ENCODE results near the gene NANS. TPM values are rescaled to one million over a fixed set of nuclear protein-coding genes. Genes with fewer than 3 reads are reported as not detected.

The NANS gene, protein sequence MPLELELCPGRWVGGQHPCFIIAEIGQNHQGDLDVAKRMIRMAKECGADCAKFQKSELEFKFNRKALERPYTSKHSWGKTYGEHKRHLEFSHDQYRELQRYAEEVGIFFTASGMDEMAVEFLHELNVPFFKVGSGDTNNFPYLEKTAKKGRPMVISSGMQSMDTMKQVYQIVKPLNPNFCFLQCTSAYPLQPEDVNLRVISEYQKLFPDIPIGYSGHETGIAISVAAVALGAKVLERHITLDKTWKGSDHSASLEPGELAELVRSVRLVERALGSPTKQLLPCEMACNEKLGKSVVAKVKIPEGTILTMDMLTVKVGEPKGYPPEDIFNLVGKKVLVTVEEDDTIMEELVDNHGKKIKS
- total RNA-seq = 10 to 100 TPM; 40.8 to 47.3 TPM
- 10 to 100 TPM; 39.2 to 57.1 TPM for polyA plus RNA-seq
- long read RNA-seq, donor 1, transcript NANS-201 (6 exons, 1,170 nt) = major isoform, 87 of 99 reads
- long read RNA-seq, donor 1, partial matches to known transcripts = 8 of 99 reads
- long read RNA-seq, donor 1, other reads (novel, unspliced or antisense) = 4 of 99 reads
- long read RNA-seq, donor 2, transcript NANS-201 (6 exons, 1,170 nt) = major isoform, 16 of 30 reads
- long read RNA-seq, donor 2, partial matches to known transcripts = 8 of 30 reads
- long read RNA-seq, donor 2, other reads (novel, unspliced or antisense) = 5 of 30 reads

- intact Hi-C loops (cut with DNase I) = loop anchor here in 1 of 2 donors (2.0 to 5.0 kb wide), 3 partner anchors 22 to 72 kb away; no protein-coding TSS in a partner anchor
- Histone ChIP-seq H3K36me3 (ENCODE audit: control insufficient read depth in 1 of 2, insufficient read depth in 2 of 2, low read length in 1 of 2) (peaks cover 0 to 4% of the 10 kb centered on the region in 2 donors), H3K27ac (ENCODE audit: low read depth in 1 of 2, low read length in 2 of 2) (peak within 1 kb of the TSS; percentile 89 to 94), H3K27me3 (ENCODE audit: control insufficient read depth in 1 of 2, insufficient read depth in 2 of 2, low read length in 1 of 2) (no peaks in the 10 kb centered on the region), H3K4me3 (ENCODE audit: low read length in 2 of 2) (peak within 1 kb of the TSS; percentile 56 to 71), H3K9me3 (ENCODE audit: control insufficient read depth, low read length) (no peaks in the 10 kb centered on the region), H3K4me1 (ENCODE audit: control insufficient read depth in 1 of 2, insufficient read depth in 2 of 2, low read length in 2 of 2) (no peaks in the 10 kb centered on the region)
- peak; percentile 96 to 98 for DNase-seq
- WGBS, 2 donors = 0 to 1% methylated on average over 65 to 80 of the region's 80 CpGs
- ATAC-seq (ENCODE audit: low FRiP score) = peak; percentile 98
Measured at GRCh38 chr9:98056269-98057137, at the start of gene NANS. NANS (plus strand) TSS chr9:98056732; CDS start chr9:98056809, 77 bp downstream.

- no peaks in the 10 kb centered on the region for H3K9me3 ChIP-seq (ENCODE audit: control insufficient read depth, low read length)
- intact Hi-C loops (cut with DNase I) = no loop called here
- DNase-seq = no peak
- peaks cover 5 to 10% of the 10 kb centered on the region in 2 donors for H3K36me3 ChIP-seq (ENCODE audit: control insufficient read depth in 1 of 2, insufficient read depth in 2 of 2, low read length in 1 of 2)
- H3K27ac ChIP-seq (ENCODE audit: low read depth in 1 of 2, low read length in 2 of 2) = no peak overlapping the region
- H3K4me1 ChIP-seq (ENCODE audit: control insufficient read depth in 1 of 2, insufficient read depth in 2 of 2, low read length in 2 of 2) = peaks cover 2 to 7% of the 10 kb centered on the region in 2 donors
- no peaks in the 10 kb centered on the region for H3K27me3 ChIP-seq (ENCODE audit: control insufficient read depth in 1 of 2, insufficient read depth in 2 of 2, low read length in 1 of 2)
- 88% methylated on average over 13 of the region's 13 CpGs for WGBS, 2 donors
- H3K4me3 ChIP-seq (ENCODE audit: low read length in 2 of 2) = no peak overlapping the region
- no peak for ATAC-seq (ENCODE audit: low FRiP score)
Measured at GRCh38 chr9:98007251-98007928, 49.1 kb upstream of the NANS start.

GRCh38 chr9:98008764-98009163 is 47.8 kb upstream of the NANS start:
- 81 to 83% methylated on average over 3 of the region's 3 CpGs for WGBS, 2 donors
- peaks cover 5 to 10% of the 10 kb centered on the region in 2 donors for H3K36me3 ChIP-seq (ENCODE audit: control insufficient read depth in 1 of 2, insufficient read depth in 2 of 2, low read length in 1 of 2)
- ATAC-seq (ENCODE audit: low FRiP score) = no peak
- DNase-seq = no peak
- no peaks in the 10 kb centered on the region for H3K9me3 ChIP-seq (ENCODE audit: control insufficient read depth, low read length)
- intact Hi-C loops (cut with DNase I) = no loop called here
- no peaks in the 10 kb centered on the region for H3K27me3 ChIP-seq (ENCODE audit: control insufficient read depth in 1 of 2, insufficient read depth in 2 of 2, low read length in 1 of 2)
- no peak overlapping the region for H3K27ac ChIP-seq (ENCODE audit: low read depth in 1 of 2, low read length in 2 of 2)
- peaks cover 2% of the 10 kb centered on the region in 2 donors for H3K4me1 ChIP-seq (ENCODE audit: control insufficient read depth in 1 of 2, insufficient read depth in 2 of 2, low read length in 2 of 2)
- H3K4me3 ChIP-seq (ENCODE audit: low read length in 2 of 2) = no peak overlapping the region

GRCh38 chr9:98009437-98009836 is 47.1 kb upstream of the NANS start:
- peaks cover 5 to 10% of the 10 kb centered on the region in 2 donors for H3K36me3 ChIP-seq (ENCODE audit: control insufficient read depth in 1 of 2, insufficient read depth in 2 of 2, low read length in 1 of 2)
- WGBS, 2 donors = 85 to 91% methylated on average over 6 of the region's 6 CpGs
- intact Hi-C loops (cut with DNase I) = no loop called here

DNA sequence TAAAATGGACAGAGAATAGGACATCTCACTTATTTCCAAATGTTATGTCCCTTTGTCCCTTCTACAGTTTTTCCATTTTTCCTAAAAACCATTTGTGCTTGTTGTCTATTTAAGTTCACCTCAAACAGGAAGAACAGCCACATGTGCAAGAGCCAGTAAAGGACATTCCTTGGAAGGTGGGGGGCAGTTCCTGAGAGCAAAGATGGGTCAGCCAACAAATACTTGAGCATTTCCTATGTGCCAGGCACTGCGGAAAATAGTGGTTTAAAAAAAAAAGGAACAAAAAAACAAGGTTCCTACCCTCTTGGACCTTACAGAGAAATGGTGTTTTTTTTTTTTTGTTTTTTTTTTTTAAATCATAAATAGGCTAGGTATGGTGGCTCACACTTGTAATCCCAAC is 46.6 kb upstream of the NANS start:
- ATAC-seq (ENCODE audit: low FRiP score) (peak; percentile 68), DNase-seq (no peak)
- 0 to 5% methylated on average over 1 of the region's 1 CpG for WGBS, 2 donors
- Histone ChIP-seq H3K27me3 (ENCODE audit: control insufficient read depth in 1 of 2, insufficient read depth in 2 of 2, low read length in 1 of 2) (no peaks in the 10 kb centered on the region), H3K9me3 (ENCODE audit: control insufficient read depth, low read length) (no peaks in the 10 kb centered on the region), H3K27ac (ENCODE audit: low read depth in 1 of 2, low read length in 2 of 2) (no peak overlapping the region), H3K4me3 (ENCODE audit: low read length in 2 of 2) (no peak overlapping the region), H3K4me1 (ENCODE audit: control insufficient read depth in 1 of 2, insufficient read depth in 2 of 2, low read length in 2 of 2) (peaks cover 2% of the 10 kb centered on the region in 2 donors), H3K36me3 (ENCODE audit: control insufficient read depth in 1 of 2, insufficient read depth in 2 of 2, low read length in 1 of 2) (peaks cover 5 to 10% of the 10 kb centered on the region in 2 donors)
- intact Hi-C loops (cut with DNase I) = no loop called here

More at GRCh38 chr9:98009437-98009836, 47.1 kb upstream of the NANS start:
- no peak for ATAC-seq (ENCODE audit: low FRiP score)
- no peak for DNase-seq
- no peak overlapping the region for H3K4me3 ChIP-seq (ENCODE audit: low read length in 2 of 2)
- H3K27me3 ChIP-seq (ENCODE audit: control insufficient read depth in 1 of 2, insufficient read depth in 2 of 2, low read length in 1 of 2) = no peaks in the 10 kb centered on the region
- H3K27ac ChIP-seq (ENCODE audit: low read depth in 1 of 2, low read length in 2 of 2) = no peak overlapping the region
- H3K4me1 ChIP-seq (ENCODE audit: control insufficient read depth in 1 of 2, insufficient read depth in 2 of 2, low read length in 2 of 2) = peaks cover 2% of the 10 kb centered on the region in 2 donors
- H3K9me3 ChIP-seq (ENCODE audit: control insufficient read depth, low read length) = no peaks in the 10 kb centered on the region

GRCh38 chr9:98010445-98010844 is 46.1 kb upstream of the NANS start:
- no peak for DNase-seq
- WGBS, 2 donors = 15 to 18% methylated on average over 2 of the region's 2 CpGs

DNA sequence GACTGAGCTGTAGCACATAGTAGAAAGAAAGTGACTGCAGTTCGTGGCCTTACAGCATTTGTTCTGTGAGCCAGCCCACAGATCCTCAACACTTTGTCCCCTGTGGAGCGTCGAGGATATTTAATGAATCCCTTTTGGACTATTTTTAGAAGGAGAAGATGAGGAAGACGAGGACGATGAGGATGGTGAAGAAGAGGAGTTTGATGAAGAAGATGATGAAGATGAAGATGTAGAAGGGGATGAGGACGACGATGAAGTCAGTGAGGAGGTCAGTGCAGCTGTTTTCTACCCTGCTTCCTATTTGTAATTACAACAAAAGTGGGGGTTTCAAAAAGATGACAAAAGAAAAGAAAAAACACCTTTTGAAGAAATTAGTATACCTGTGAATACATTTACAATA is 45.4 kb upstream of the NANS start:
- no peak for ATAC-seq (ENCODE audit: low FRiP score)
- H3K4me3 ChIP-seq (ENCODE audit: low read length in 2 of 2) = no peak overlapping the region
- peaks cover 3 to 12% of the 10 kb centered on the region in 2 donors for H3K36me3 ChIP-seq (ENCODE audit: control insufficient read depth in 1 of 2, insufficient read depth in 2 of 2, low read length in 1 of 2)
- H3K27me3 ChIP-seq (ENCODE audit: control insufficient read depth in 1 of 2, insufficient read depth in 2 of 2, low read length in 1 of 2) = no peaks in the 10 kb centered on the region
- DNase-seq = no peak
- 89 to 90% methylated on average over 7 of the region's 7 CpGs for WGBS, 2 donors
- intact Hi-C loops (cut with DNase I) = no loop called here
- H3K4me1 ChIP-seq (ENCODE audit: control insufficient read depth in 1 of 2, insufficient read depth in 2 of 2, low read length in 2 of 2) = peaks cover 2% of the 10 kb centered on the region in 2 donors
- no peak overlapping the region for H3K27ac ChIP-seq (ENCODE audit: low read depth in 1 of 2, low read length in 2 of 2)
- no peaks in the 10 kb centered on the region for H3K9me3 ChIP-seq (ENCODE audit: control insufficient read depth, low read length)

More at GRCh38 chr9:98010445-98010844, 46.1 kb upstream of the NANS start:
- intact Hi-C loops (cut with DNase I) = no loop called here
- Histone ChIP-seq H3K4me1 (ENCODE audit: control insufficient read depth in 1 of 2, insufficient read depth in 2 of 2, low read length in 2 of 2) (peaks cover 2% of the 10 kb centered on the region in 2 donors), H3K36me3 (ENCODE audit: control insufficient read depth in 1 of 2, insufficient read depth in 2 of 2, low read length in 1 of 2) (peaks cover 3 to 13% of the 10 kb centered on the region in 2 donors), H3K9me3 (ENCODE audit: control insufficient read depth, low read length) (no peaks in the 10 kb centered on the region), H3K27me3 (ENCODE audit: control insufficient read depth in 1 of 2, insufficient read depth in 2 of 2, low read length in 1 of 2) (no peaks in the 10 kb centered on the region), H3K27ac (ENCODE audit: low read depth in 1 of 2, low read length in 2 of 2) (peak overlapping the region; percentile 49 to 87), H3K4me3 (ENCODE audit: low read length in 2 of 2) (no peak overlapping the region)
- ATAC-seq (ENCODE audit: low FRiP score) = peak; percentile 54

Measured in aorta (tissue), 5 donors.